K562 (cell line): ENCODE measurements around the gene SLC34A3. TPM values are rescaled to one million over a fixed set of nuclear protein-coding genes. Genes with fewer than 3 reads are reported as not detected.

Source experiments
- CREB3 ChIP-seq: fragments of 450-650 bp; conservative IDR thresholded peaks from 2 replicates; pipeline ENCODE4 v1.6.1; 2016; ENCODE audit warnings: missing genetic modification characterization, low read depth, mild to moderate bottlenecking, missing compliant biosample characterization, moderate library complexity
- FOXO4 ChIP-seq: fragments of 450-650 bp; formaldehyde crosslinking; IDR thresholded peaks from 2 replicates; pipeline ENCODE4 v1.4.0; 2020; ENCODE audit warnings: mild to moderate bottlenecking, moderate library complexity
- MBD1 ChIP-seq: fragments of 250-450 bp; sonication (Bioruptor Pico); IDR thresholded peaks from 2 replicates; pipeline ENCODE4 v1.8.0; 2022; ENCODE audit warnings: inconsistent platforms
- MIER1 ChIP-seq: fragments of 450-650 bp; IDR thresholded peaks from 2 replicates; pipeline ENCODE4 v1.6.1; 2016; ENCODE audit warnings: antibody characterized with exemption, mild to moderate bottlenecking, low read depth
- MYNN ChIP-seq, 2 experiments: sonication (generic); formaldehyde crosslinking in 1 of 2; IDR thresholded peaks; 2 replicates each; pipeline versions ENCODE4 v1.5.0 to v1.6.1; 2016 to 2020; ENCODE audit warnings: antibody characterized with exemption in 1 of 2, missing genetic modification reagents in 1 of 2
- NFE2L1 ChIP-seq: fragments of 450-650 bp; IDR thresholded peaks from 2 replicates; pipeline ENCODE4 v1.6.1; 2016; ENCODE audit warnings: missing genetic modification characterization, low read depth, mild to moderate bottlenecking, missing compliant biosample characterization, moderate library complexity, borderline replicate concordance
- SFPQ ChIP-seq: fragments of 200-400 bp; formaldehyde crosslinking; IDR thresholded peaks from 2 replicates; pipeline ENCODE4 v1.6.1; 2017; ENCODE audit warnings: mild to moderate bottlenecking, low read depth, low read length, moderate library complexity
- SMARCC2 ChIP-seq: fragments of 450-650 bp; IDR thresholded peaks from 2 replicates; pipeline ENCODE4 v1.6.1; 2017; ENCODE audit warnings: antibody characterized with exemption, moderate library complexity, mild to moderate bottlenecking, low read depth
- SPI1 ChIP-seq: IDR thresholded peaks from 2 replicates; pipeline ENCODE4 v1.6.1; 2011; ENCODE audit warnings: low read depth, low read length, control low read depth, borderline replicate concordance
- ZNF280A ChIP-seq: fragments of 450-650 bp; IDR thresholded peaks from 2 replicates; pipeline ENCODE4 v1.6.1; 2018; ENCODE audit warnings: mild to moderate bottlenecking, low read depth; ENCODE audit not compliant: partially characterized antibody
- polyA plus RNA-seq, 8 experiments: library from polyadenylated mRNA; depleted of rRNA in 4 of 8; stranded (reverse) in 5 of 8; unstranded in 3 of 8; fragments of >200 nt; fragmentation: Nextera tagmentation in 2 of 8; fragmentation: Illumina TruSeq in 1 of 8; extraction: Ambion mirVana in 2 of 8; extraction: Trizol in 1 of 8; gene quantifications; 2 replicates each; pipeline versions ENCODE4 v1.2.1 to v1.2.3, GENCODE V29; 2011 to 2014; ENCODE audit warnings: inconsistent platforms in 1 of 8, missing spikeins in 1 of 8
- total RNA-seq, 7 experiments: library from RNA; depleted of rRNA in 6 of 7; stranded (reverse); fragments of >200 nt in 6 of 7; fragmentation: Illumina TruSeq in 2 of 7; extraction: Trizol in 2 of 7; gene quantifications; 2 replicates each; pipeline versions ENCODE4 v1.2.1 to v1.2.3, GENCODE V29; 2011 to 2021; ENCODE audit warnings: low replicate concordance in 1 of 7
- TF ChIP-seq, protein P1 (sequence below): sonication (generic); formaldehyde crosslinking; IDR thresholded peaks from 2 replicates; pipeline ENCODE4 v1.8.0; 2022; ENCODE audit warnings: mild to moderate bottlenecking, missing genetic modification reagents

The SLC34A3 gene
- total and polyA plus RNA-seq, 9 of the 15 experiments (the other 6 are each of a cell fraction or from before 2014, with no cell fraction given) = not detected

GRCh38 chr9:137188490-137189296 is 42.0 kb upstream of the SLC34A3 start, which contains the start of the genes ANAPC2 and SSNA1 (continued):
- no peak for TF ChIP-seq MBD1 (CRISPR knock-in tag)
- no peak for TF ChIP-seq FOXO4
- TF ChIP-seq MYNN (IDR thresholded peaks at IDR 0.05) = peak; percentile 59; the same call in 1 of the 2 replicates
- no peak for TF ChIP-seq MYNN (CRISPR knock-in tag; IDR thresholded peaks at IDR 0.05)
- TF ChIP-seq SMARCC2 = no peak
- no peak for TF ChIP-seq CREB3 (tag)
- TF ChIP-seq NFE2L1 (tag) = no peak
- no peak for TF ChIP-seq SPI1
- TF ChIP-seq, protein P1, sequence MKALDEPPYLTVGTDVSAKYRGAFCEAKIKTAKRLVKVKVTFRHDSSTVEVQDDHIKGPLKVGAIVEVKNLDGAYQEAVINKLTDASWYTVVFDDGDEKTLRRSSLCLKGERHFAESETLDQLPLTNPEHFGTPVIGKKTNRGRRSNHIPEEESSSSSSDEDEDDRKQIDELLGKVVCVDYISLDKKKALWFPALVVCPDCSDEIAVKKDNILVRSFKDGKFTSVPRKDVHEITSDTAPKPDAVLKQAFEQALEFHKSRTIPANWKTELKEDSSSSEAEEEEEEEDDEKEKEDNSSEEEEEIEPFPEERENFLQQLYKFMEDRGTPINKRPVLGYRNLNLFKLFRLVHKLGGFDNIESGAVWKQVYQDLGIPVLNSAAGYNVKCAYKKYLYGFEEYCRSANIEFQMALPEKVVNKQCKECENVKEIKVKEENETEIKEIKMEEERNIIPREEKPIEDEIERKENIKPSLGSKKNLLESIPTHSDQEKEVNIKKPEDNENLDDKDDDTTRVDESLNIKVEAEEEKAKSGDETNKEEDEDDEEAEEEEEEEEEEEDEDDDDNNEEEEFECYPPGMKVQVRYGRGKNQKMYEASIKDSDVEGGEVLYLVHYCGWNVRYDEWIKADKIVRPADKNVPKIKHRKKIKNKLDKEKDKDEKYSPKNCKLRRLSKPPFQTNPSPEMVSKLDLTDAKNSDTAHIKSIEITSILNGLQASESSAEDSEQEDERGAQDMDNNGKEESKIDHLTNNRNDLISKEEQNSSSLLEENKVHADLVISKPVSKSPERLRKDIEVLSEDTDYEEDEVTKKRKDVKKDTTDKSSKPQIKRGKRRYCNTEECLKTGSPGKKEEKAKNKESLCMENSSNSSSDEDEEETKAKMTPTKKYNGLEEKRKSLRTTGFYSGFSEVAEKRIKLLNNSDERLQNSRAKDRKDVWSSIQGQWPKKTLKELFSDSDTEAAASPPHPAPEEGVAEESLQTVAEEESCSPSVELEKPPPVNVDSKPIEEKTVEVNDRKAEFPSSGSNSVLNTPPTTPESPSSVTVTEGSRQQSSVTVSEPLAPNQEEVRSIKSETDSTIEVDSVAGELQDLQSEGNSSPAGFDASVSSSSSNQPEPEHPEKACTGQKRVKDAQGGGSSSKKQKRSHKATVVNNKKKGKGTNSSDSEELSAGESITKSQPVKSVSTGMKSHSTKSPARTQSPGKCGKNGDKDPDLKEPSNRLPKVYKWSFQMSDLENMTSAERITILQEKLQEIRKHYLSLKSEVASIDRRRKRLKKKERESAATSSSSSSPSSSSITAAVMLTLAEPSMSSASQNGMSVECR = peak; percentile 97
- no peak for TF ChIP-seq SFPQ
- no peak for TF ChIP-seq MIER1
- no peak for TF ChIP-seq ZNF280A
